ENCODE data around the gene RFC1. TPM values are rescaled to one million over a fixed set of nuclear protein-coding genes. Genes with fewer than 3 reads are reported as not detected.

RFC1 gene, protein sequence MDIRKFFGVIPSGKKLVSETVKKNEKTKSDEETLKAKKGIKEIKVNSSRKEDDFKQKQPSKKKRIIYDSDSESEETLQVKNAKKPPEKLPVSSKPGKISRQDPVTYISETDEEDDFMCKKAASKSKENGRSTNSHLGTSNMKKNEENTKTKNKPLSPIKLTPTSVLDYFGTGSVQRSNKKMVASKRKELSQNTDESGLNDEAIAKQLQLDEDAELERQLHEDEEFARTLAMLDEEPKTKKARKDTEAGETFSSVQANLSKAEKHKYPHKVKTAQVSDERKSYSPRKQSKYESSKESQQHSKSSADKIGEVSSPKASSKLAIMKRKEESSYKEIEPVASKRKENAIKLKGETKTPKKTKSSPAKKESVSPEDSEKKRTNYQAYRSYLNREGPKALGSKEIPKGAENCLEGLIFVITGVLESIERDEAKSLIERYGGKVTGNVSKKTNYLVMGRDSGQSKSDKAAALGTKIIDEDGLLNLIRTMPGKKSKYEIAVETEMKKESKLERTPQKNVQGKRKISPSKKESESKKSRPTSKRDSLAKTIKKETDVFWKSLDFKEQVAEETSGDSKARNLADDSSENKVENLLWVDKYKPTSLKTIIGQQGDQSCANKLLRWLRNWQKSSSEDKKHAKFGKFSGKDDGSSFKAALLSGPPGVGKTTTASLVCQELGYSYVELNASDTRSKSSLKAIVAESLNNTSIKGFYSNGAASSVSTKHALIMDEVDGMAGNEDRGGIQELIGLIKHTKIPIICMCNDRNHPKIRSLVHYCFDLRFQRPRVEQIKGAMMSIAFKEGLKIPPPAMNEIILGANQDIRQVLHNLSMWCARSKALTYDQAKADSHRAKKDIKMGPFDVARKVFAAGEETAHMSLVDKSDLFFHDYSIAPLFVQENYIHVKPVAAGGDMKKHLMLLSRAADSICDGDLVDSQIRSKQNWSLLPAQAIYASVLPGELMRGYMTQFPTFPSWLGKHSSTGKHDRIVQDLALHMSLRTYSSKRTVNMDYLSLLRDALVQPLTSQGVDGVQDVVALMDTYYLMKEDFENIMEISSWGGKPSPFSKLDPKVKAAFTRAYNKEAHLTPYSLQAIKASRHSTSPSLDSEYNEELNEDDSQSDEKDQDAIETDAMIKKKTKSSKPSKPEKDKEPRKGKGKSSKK
- 41.6 and 58.8 TPM in 2 replicates for total RNA-seq

DNA sequence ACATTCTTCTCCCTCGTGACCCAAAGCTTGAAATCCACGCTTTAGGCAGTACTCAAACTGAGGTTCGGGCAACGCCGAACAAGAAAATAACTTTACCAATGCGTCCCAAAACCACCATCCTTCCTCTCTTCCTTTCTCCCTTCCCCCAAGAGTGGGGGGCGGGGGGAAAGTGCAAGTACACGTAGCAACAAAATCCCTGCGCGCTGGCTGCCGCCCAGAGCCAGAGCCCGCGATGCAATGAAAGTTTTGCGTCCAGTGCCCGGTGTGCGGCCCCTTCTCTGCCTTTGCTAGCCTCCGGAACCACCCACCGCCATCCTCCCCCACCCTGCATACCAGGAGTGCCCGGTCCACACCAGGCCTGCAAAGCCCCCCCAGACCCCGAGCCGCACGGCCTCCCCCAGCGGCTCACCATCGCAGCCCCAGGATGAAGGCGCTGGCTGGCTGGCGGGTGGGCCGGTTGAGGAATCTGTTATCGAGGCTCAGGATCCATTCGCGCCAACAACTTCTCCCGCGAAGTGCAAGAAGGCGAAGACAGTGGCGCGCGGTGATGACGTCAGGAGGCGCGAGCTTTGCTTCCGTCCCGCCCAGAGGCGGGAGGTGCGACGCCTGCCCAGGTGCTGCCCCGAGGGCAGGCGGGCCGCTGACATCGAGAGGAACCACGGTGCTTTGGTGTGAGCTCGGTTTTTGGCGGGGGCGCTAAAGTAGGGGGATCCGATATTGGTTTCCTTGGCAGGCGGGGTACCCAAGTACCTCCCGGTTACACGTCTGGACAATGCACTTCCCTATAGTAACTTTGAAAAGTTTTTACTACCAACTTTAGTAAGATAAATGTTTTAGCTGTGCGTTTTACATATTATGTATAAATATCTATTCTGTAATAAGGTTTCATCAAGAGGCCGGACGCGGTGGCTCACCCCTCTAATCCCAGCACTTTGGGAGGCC lies at the start of gene RFC1:
TSS of gene RFC1 (minus strand) at position 533 of the 942 bp plus-strand sequence. CDS start at position 412, 121 bp downstream.

DNA sequence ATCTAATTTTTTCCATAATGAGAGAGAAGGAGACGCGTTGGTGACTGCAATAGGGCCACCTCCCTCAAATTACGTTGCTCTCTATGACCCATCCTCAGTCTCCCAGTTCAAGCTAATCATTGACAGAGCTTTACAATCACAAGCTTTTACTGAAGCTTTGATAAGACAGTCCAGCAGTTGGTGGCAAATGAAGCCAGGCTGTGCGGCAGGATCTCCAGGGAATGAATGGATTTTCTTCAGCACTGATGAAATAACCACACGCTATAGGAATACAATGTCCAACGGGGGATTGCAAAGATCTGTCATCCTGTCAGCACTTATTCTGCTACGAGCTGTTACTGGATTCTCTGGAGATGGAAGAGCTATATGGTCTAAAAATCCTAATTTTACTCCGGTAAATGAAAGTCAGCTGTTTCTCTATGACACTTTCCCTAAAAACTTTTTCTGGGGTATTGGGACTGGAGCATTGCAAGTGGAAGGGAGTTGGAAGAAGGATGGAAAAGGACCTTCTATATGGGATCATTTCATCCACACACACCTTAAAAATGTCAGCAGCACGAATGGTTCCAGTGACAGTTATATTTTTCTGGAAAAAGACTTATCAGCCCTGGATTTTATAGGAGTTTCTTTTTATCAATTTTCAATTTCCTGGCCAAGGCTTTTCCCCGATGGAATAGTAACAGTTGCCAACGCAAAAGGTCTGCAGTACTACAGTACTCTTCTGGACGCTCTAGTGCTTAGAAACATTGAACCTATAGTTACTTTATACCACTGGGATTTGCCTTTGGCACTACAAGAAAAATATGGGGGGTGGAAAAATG lies 40.8 kb upstream of the RFC1 start, which contains the start of gene KLB:
TSS of gene KLB (plus strand) at position 168 of the 821 bp plus-strand sequence. CDS start at position 188, 20 bp downstream.

Other genes with a start within 250 kb of the RFC1 start
- gene WDR19, start 183.8 kb downstream of the RFC1 start, total RNA-seq, result 23.5 and 43.7 TPM in 2 replicates
- gene KLB, start 40.6 kb upstream of the RFC1 start, total RNA-seq, result not detected in 2 replicates
- 816 and 2,873 TPM in 2 replicates for gene RPL9, start 92.6 kb upstream of the RFC1 start, total RNA-seq
- gene LIAS, start 92.7 kb upstream of the RFC1 start, total RNA-seq, result 5.4 and 6.2 TPM in 2 replicates
- 238 and 258 TPM in 2 replicates for gene UGDH, start 161.1 kb upstream of the RFC1 start, total RNA-seq